ENCODE data around the gene ITPRIP.

The ITPRIP gene

DNA sequence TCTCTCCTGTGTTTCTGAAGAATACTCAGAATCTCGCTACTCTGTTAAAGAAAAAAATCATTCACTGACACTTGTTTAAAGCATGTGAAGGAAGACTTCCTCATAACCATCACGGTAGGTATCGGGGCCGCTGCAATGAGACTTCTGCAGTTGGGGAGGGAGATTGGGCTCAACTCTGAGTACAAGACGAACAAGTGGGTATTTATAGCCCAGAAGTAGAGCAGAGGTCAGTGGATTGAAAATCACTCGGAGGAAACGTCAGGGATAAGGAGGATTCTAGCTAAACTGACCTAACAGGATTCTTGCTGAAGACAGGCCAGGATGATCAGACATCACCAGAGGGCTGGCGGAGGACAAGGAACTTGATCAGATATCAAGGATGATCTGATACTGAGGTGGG lies 33.3 kb downstream of the ITPRIP start:
- DNase-seq: no peak

DNA sequence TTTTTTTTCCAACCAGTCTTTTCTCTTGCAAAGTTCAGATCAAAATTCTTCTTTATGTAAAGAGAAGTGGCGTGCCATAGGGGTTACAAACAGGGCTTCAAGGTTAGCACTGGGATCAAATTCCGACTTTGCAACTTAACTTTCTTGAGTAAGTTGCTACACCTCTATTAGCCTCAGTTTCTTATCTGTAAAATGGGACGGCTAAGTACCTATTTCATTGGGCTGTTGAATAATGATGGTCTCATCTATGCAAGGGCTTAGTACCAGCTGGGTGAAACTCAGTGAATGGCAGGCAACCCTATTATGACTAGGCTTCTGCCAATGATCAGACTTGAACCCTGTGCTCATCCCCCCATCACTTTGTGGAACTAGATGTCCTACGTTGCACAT lies 33.9 kb downstream of the ITPRIP start:
- no peak for DNase-seq

DNA sequence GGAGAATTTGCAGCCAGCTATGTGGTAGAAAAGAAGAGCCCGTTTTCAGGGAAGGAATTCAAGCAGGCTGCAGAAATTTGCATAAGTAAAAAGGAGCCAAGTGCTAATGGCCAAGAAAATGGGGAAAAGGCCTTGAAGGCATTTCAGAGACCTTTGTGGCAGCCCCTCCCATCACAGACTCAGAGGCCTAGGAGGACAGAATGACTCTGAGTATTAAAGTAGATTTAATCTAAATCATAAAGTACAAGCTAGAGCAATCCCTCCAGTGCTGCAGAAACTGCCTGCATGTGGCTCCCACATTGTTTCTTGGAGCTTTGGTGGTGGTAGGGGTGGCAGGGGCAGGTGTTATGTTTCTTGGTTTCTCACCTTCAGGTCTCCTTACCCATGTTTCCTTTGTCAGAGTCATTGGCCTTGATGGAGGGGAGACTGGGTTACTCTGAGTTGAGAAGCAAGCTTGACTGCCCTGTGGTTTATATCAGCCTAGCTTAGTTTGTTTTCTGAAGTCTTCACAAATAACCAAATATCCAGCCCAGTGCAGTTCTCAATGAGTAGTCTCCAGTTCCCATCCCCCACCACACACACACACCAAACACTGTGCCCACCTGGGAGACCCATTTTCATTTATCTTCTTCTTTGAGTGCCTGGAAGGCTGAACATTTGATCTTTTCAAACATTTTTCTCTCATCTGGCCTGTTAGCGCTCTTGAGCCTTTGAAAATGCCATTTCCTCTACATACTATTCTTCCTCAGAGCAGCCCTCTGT lies 34.5 kb downstream of the ITPRIP start:
- no peak for DNase-seq

DNA sequence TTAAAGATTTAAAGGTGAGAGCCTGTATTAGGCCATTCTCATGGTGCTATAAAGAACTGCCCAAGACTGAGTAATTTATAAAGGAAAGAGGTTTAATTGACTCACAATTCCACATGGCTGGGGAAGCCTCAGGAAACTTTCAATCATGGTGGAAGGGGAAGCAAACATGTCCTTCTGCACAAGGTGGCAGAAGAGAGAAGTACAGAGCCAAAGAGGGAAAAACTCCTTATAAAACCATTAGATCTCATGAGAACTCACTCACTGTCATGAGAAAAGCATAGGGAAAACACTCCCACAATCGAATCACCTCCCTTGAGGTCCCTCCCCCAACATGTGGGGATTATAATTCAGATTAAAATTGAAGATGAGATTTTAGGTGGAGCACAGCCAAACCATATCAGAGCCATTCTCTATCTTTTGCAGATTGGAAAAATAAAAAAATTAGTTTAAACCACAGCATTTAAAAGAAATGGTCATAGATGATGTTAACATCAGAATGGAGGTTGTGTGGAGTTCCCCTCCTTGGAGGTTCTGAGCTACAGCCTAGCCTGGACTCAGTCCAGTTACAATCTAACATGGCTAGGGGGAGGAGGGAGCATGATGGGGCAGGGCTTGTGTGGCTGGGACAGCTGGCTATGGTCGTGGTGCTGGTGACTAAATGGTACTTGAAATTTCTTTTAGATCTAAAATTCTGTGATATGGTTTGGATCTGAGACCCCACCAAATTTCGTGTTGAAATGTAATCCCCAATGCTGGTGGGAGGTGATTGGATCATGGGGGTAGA lies 36.2 kb downstream of the ITPRIP start:
- no peak for DNase-seq

DNA sequence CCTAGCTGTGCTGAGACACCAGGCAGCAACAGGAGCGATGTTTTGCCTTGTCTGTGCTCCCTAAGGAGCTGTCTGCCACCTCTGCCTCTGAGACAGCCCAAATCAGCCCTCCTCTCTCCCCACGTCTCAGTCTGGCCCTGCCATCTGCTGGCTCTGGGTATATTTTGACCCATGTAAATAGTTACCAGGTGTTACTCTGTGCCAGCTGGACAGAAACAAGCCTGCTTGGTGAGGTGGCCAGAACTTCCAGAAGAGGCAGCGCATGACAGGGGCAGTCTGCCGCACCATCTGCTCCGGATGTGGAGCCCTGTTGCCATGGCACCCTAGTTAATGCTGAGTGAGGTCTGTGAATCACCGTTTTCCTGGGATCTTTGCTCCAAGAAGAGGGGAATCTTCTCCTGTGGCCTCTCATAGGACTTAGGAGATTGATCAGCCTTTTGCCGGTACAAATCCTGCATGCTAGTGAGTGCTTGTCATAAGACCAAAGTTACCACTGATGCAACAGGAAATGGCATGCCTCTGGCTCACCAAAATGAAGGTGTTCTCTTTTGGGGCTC lies 37.5 kb downstream of the ITPRIP start:
- no peak for DNase-seq

DNA sequence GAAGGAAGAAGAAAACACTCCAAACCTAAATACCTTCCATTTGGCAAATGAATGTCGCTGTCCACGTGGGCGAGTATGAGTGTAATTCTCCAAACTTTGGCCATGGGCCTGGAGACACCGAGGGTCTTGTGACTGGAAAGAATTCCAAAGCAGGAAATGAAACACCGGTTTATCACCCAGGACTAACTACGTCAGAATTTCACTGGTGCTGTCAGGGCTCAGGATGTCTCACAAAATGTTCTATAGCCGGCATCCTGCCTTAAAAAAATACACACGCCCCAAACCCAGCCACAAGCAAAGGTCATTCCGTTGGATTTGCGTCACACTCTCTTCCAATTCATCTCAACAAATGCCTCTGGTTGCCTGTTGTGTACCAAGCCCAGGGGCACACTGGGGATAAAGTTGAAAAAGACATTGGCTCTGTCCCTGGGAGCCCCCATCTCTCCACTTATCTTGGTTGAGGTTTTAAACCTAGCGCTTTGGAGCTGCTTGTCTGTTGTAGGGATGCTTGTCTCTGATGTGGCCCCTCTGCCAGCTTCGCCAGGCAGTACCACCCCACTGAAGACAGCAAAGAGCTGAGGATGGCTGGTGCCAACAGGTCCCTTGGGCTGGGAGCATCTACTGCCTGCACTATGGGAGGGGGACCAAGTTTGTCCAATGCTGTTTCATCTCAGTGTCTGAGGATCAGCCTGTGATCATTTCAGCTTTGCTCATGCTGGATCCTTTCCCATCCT lies 38.1 kb downstream of the ITPRIP start:
- DNase-seq: no peak

DNA sequence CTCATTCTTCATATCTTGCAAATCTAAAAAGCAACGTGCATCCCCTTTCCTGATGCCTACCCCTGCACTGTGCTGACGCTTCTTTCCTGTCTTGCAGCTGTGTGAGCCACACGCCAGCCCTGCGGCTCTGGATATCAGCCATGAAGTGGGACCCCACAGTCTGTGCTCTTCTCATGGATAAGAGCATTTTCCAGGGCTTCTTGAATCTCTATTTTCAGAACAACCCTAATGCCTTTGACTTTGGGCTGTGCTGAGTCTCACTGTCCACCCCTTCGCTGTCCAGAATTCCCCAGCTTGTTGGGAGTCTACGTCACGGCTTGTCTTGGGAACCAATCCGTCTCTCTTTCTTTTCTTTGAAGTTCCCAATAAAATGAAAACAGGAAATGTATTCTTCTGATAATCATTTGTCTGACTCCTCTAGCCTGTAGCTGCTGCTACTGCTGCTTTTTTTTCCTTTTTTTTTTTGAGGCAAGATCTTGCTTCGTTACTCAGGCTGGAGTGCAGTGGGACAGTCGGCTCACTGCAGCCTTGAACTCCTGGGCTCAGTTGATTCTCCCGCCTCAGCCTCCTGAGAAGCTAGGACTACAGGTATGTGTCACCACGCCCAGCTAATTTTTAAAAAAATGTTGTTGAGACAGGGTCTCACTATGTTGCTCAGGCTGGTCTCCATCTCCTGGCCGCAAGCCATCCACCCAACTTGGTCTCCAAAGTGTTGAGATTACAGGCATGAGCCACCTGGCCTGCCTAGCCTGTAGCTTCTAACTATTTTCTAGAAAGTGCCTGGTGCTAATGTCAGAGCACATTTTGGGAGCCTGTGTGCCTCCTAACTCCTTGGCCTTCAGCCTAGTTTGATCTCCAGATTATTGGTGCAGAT lies 39.0 kb downstream of the ITPRIP start:
- no peak for DNase-seq

DNA sequence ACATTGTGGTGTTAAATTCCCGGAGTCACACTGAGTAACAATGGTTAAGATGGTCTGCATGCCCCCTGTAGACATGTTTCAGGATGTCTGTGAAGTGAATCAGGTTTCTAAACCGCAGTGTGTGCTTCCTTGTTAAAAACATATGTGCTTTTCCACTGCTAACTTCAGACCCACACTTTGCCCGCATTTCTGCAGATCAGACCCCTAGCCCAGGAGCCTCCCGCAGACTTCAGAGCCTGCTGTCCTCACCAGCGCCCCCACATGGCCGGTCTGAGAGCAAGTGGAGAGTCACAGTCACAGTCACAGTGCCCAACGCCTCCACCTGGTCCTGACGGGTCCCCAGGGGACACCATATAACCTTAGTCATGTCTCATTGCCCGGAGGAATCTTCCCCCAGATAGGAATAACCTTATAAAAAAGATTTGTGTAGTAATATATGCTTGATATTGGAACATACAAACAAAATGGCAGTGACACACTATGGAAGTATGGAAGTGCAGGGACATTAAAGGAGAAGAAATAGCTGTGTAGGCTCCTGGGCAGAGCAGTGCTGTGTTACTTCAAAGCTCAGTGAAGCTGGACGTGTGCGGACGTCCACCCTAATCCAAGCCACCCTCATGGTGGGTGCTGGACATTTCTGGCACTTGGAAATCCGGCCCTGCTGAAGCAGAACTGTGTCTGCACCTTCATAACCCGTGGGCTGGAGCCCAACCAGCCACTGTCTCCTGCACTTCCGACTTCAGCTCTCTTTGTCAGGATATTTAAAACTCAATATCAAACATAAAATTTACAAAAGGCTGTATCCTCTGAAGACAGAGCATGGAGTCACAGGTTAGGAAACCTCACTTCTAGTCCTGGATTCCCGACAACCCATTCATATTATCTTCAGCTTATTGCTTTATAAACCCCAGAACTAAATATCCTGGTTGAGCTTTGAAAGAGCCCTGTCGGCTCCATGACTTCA lies 40.3 kb downstream of the ITPRIP start:
- no peak for DNase-seq

DNA sequence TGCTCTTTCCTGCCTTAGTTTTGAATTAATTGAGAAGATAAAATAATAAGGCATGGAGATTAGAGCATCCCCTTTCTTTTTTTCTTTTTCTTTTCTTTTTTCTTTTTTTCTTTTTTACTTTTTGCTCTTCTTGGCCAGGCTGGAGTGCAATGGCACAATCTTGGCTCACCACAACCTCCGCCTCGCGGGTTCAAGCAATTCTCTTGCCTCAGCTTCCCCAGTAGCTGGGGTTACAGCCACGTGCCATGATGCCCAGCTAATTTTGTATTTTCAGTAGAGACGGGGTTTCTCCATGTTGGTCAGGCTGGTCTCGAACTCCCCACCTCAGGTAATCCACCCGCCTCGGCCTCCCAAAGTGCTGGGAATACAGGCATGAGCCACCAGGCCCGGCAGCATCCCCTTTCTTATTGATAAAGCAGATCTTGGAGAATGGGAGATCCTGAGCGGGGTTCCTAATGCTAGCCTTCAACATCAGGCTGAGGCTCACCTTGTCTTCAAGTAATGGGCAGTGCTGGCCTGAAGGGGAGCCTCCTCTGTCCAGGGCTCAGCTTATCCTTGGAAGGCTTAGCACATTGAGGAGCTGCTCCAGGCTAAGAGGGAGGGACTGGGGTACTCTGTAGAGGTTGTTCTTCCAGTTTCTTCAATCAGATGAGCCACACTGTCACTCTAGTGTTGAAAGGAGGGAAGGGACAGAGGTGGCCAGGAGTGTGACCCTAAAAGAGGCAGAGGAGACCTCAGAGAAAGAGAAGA lies 41.4 kb downstream of the ITPRIP start:
- DNase-seq: no peak

DNA sequence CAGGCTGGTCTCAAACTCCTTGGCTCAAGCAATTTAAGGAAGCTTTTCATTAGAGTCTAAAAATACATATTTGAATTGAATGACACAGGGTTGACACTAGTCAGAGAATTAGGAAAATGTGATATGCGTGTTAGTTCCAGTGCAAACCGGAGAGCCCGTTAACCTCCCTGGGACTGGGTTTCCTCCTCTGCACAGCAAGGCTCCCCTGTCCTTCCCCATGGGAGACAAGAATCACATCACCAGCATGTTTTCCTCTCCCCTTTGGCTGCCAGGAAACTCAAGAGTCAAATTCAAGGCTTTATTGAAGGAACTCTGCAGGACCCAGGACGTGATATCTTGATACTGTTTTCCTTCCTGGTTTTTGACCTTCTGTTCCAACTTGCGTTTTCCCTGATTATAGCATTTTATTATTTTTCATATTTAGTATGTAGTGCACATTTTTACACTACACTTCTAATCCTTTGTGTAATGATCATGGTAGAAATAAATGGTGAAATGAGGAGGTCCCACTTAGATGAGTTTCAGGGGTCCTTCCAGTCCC lies 44.4 kb downstream of the ITPRIP start:
- DNase-seq: no peak

DNA sequence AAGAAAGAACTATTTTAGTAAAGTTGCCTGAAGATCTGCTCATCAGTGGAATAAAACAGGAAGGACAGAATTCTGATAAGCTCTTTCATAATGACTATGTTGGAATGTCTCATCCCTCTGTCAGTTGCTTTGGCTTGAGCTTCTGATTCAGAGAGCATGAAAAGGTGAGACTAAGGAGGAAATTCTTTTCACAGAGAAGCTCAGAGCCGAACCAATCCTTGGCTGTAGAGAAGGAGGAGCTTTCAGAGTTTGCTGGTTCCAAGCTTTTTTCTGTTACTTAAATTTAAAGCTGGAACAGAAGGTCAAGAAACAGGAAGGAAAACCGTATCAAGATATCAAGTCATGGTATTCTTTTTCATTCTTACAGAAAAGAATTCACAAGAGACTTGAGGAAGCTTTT lies 45.3 kb downstream of the ITPRIP start:
- DNase-seq: peak; percentile 59

DNA sequence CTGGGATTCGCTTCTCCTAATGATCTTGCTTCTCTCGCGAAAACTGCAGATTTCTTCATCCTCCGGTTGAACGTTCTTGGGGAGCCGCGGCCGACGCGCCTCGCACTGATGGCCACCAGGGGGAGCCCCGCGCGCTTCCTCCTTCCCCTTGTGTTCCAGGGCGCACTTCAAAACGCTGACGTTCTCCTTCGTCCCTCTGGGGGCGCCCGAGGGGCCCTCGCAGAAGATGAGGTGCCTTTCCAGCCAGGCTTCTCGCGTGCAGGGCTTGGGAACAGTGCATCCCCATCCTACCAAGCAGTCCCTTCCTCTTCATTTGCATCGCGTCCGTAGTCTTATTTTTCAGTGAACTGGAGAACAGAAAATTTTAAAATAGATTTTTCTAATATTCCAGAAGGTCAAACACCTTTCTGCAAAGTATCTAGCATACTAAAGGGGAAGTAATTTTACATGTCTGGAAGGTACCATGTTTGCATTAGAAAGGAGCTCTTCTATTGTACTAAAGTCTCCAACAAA lies 46.8 kb downstream of the ITPRIP start:
- DNase-seq: peak; percentile 94

DNA sequence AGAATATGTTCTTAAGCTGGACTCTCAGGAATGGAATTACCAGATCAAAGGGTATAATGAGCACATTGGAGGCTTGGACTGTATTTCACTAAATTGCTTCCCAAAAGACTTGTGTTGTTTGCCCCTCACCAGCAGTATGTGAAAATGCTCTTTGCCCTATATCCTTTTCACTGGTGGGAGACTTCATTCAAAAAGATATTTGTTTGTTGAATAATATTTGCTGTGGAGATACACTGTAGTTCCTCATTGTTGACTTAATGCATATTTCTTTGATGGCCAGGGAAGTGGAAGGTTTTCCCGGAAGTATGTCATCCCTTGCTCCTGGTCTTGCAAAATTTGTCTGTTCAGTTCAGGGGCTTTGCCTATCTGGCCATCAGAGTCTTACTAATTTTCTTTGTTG lies 49.9 kb downstream of the ITPRIP start:
- no peak for DNase-seq

DNA sequence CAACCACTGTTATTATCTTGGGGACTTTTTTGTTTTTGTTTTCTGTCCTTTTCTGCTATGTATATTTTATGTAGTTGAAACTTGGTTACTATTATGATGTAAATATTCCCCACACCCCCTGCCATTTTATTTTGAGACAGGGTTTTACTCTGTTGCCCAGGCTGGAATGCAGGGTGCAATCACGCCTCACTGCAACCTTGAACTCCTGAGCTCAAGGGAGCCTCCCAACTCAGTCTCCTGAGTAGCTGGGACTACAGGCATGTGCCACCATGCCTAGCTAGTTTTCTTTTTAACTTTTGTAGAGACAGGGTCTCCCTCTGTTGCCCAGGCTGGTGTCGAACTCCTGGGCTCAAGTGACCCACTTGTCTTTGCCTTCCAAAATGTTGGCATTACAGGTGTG lies 51.3 kb downstream of the ITPRIP start:
- DNase-seq: no peak

DNA sequence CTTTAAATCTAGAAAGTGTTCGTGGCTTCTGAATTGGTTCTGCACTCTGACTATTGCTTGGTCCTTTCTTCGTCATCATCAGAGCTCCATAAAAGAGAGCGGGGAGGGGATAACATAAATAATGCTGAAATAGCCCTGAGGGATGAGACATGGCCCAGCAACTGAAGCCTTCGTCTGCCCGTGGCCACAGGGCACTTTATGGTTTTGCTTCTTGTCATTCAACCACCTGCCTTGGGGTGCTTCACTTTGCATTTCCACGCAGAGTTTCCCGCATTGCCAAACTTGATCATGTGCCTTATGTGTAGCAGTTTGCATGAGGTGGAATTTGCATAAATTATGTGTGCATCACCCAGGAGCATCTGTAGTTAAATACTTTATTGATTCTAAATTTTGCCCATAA lies 53.4 kb downstream of the ITPRIP start:
- no peak for DNase-seq

DNA sequence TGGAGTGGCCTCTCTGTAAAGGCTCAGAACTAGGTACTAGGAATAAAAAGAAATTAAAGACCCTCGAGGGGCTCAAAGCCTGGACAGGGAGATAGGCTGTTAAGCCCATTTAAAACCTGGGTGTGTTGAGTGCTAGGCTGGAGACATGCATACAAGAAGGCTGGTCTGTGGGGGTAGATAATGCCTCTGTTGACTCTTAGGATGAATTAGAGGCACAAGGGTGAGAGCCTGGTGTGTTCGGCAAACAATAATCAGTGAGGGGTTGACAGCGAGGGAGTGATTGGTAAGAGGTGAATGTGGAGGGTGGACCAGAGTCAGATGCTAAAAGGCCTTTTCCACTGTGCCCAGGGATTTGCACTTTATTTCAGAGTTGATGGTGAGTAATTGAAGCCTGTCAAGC lies 56.6 kb downstream of the ITPRIP start:
- DNase-seq: no peak

DNA sequence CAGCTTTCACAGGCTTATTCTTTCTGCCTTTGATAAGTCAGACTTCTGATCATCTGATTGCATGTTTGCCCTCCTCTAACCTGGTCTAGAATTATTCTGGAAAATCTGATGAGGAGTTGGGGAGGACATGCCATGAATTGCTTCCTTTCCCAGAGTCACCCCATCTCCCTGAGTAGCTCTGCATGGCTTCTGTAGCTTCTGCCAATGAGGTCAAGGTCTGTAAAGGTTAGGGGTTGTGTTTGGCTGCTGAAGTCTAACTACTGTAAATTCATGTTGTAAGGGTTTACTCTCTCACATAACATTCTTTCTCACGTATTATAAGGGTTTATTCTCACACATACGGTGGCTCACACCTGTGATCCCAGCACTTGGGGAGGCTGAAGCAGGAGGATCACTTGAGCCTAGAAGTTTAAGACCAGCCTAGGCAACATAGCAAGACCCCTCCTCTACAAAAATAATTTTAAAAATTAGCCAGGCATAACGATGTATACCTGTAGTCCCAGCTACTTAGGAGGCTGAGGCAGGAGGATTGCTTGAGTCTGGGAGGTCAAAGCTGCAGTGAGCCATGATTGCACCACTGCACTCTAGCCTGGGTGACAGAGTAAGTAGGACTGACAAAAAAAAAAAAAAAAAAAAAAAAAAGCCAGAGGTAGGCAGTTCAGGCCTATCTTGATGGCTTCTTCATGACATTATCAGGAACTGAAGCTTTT lies 58.6 kb downstream of the ITPRIP start:
- no peak for DNase-seq

DNA sequence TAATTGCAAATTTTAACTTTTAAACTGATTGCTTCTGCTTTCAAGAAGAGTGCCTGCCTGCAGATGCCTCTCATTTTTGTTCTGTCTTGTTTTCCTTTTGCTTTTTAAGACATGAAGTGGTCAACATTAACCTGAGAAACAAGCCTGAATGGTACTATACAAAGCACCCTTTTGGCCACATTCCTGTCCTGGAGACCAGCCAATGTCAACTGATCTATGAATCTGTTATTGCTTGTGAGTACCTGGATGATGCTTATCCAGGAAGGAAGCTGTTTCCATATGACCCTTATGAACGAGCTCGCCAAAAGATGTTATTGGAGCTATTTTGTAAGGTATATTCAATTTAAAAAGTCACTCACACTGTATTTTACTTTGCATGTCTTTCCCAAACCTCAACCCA lies 60.5 kb downstream of the ITPRIP start:
- DNase-seq: no peak

DNA sequence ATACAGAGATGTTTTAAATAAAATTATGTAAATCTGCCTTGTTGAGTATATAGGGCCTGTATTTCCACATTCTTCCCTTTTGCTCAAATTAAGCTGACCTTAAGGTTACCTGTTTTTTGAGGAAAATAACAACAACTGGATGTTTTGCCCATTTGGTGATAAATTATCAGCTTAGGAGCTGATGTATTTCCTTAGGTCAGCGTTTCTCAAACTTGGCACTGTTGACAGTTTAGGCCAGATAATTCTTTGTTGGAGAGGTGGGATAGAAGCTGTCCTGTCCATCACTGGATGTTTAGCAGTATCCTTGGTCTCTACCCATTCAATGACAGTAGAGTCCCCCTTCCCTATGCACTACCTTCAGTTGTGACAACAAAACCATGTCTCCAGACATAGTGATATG lies 62.1 kb downstream of the ITPRIP start:
- no peak for DNase-seq
